RWPE1 (cell line): ENCODE data around the gene PLCH1.

Source experiments
- CTCF ChIA-PET: fragments of 350-600 bp; sonication (Branson Sonifier 250); formaldehyde crosslinking; extraction: SDS; loops from one replicate; lab custom pipeline; 2021; lab: Yijun Ruan, JAX
- POLR2A ChIA-PET: fragments of 400-600 bp; formaldehyde crosslinking; extraction: SDS; loops from one replicate; lab custom pipeline; 2020; ENCODE audit warnings: antibody characterized with exemption; ENCODE audit not compliant: low non-redundant PET; lab: Yijun Ruan, JAX
- DNase-seq: peaks from one replicate; pipeline ENCODE4 v3.0.0; 2012; ENCODE audit warnings: low spot score
- H3K27ac ChIP-seq: fragments of 450-650 bp; 2 replicates; pipeline ENCODE4 v1.5.1; 2017
- TF ChIP-seq, protein P1 (sequence below): fragments of 450-650 bp; conservative IDR thresholded peaks from 2 replicates; pipeline ENCODE4 v1.5.1; 2017; ENCODE audit warnings: low read depth, mild to moderate bottlenecking

Gene PLCH1

GRCh38 chr3:155682426-155683343 is 62.2 kb downstream of the PLCH1 start:
- ChIA-PET POLR2A (no interaction called here), CTCF (interaction anchor here (1.0 kb wide), 1 partner anchor 19 kb away, joined by 5 read pairs; no protein-coding TSS in a partner anchor)
- H3K27ac ChIP-seq: no peak overlapping the region
- TF ChIP-seq, protein P1, sequence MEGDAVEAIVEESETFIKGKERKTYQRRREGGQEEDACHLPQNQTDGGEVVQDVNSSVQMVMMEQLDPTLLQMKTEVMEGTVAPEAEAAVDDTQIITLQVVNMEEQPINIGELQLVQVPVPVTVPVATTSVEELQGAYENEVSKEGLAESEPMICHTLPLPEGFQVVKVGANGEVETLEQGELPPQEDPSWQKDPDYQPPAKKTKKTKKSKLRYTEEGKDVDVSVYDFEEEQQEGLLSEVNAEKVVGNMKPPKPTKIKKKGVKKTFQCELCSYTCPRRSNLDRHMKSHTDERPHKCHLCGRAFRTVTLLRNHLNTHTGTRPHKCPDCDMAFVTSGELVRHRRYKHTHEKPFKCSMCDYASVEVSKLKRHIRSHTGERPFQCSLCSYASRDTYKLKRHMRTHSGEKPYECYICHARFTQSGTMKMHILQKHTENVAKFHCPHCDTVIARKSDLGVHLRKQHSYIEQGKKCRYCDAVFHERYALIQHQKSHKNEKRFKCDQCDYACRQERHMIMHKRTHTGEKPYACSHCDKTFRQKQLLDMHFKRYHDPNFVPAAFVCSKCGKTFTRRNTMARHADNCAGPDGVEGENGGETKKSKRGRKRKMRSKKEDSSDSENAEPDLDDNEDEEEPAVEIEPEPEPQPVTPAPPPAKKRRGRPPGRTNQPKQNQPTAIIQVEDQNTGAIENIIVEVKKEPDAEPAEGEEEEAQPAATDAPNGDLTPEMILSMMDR: no peak
- no peak for DNase-seq

DNA sequence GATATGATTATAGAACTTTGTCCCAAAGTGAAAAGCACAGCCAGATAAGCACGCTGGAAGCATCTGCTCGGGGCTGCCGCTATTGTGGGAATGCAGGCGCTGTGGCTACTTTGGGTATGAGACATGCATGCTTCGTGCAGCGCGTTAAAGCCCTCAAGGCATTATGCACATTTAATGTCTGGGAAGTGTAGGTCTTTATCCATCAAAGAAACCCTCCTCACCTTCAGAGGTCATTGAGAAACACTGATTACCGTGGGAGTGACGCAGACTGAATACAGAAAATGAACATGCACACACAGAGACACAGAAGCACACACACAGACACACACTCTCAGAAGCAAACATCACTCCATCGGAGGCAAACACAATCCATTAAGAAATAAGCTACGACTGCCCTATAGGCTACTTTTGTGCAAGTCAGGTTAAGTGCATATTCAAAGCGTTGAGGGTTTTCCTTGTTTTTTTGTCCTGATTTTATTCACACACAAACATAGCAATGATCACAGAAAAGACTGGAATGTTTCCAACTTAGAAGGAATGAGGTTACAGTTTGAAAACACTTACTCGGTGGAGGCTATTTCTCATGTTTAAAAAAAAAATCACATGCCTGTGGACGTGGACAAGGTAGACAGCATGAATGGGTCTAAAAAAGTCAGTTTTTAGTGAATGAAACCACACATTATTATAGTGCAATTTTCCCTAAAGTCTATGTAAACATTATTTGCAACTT is 68.5 kb downstream of the PLCH1 start:
- ChIA-PET CTCF (no interaction called here), POLR2A (no interaction called here)
- TF ChIP-seq, protein P1: no peak
- DNase-seq: peak; percentile 20
- no peak overlapping the region for H3K27ac ChIP-seq

- POLR2A ChIA-PET: no interaction called here
- no peak for DNase-seq
- H3K27ac ChIP-seq: no peak overlapping the region
- TF ChIP-seq, protein P1: no peak
- CTCF ChIA-PET: interaction anchor here (0.9 kb wide), 1 partner anchor 353 kb away, joined by 3 read pairs; no protein-coding TSS in a partner anchor
These were observed 69.8 kb downstream of the PLCH1 start for GRCh38 chr3:155675094-155675493.

- no peak for DNase-seq
- TF ChIP-seq, protein P1: no peak
- no peak overlapping the region for H3K27ac ChIP-seq
- ChIA-PET CTCF (no interaction called here), POLR2A (no interaction called here)
These were observed 71.5 kb downstream of the PLCH1 start for GRCh38 chr3:155673421-155673820.

DNA sequence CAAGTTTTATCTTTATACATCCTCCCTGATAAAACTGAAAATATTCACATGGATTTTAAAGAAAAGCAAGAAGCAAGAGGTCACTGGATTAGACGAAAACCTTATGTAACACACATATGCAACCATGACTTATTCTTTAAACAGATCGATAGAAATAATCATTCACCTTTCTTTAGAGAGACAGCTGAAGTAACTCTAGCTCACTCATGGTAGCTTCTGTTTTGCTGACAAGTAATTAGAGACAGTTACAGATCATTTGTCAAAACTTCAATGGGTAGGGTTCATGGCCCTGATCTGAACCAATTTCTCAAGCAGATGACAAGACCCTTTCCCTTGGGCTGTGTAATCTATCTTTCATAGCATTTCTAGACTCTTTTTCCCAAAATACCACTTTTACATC is 74.5 kb downstream of the PLCH1 start:
- no peak for DNase-seq
- ChIA-PET CTCF (interaction anchor here (0.6 to 0.8 kb wide), 2 partner anchors 347 to 1678 kb away, joined by 3 to 4 read pairs; no protein-coding TSS in a partner anchor), POLR2A (no interaction called here)
- TF ChIP-seq, protein P1: no peak
- no peak overlapping the region for H3K27ac ChIP-seq

DNA sequence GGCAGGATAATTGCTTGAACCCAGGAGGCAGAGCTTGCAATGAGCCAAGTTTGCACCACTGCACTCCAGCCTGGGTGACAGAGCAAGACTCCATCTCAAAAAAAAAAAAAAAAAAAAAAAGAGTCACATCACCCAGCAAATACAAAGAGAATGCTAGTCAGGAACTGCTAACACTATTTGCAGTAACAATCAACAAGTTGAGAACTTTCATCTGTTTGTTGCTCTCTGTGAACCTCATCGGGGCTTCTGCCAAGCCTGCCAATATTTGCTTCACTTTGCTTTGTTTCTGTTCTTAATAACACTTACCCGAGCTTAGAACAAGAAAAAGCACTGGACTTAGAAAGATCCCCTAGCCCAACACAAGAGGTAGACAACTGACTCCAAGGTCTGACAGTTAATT is 76.9 kb downstream of the PLCH1 start:
- no peak overlapping the region for H3K27ac ChIP-seq
- no peak for DNase-seq
- POLR2A ChIA-PET: no interaction called here
- TF ChIP-seq, protein P1: no peak
- CTCF ChIA-PET: no interaction called here
